B cell (primary cell): ENCODE data around the gene CIBAR2. TPM values are rescaled to one million over a fixed set of nuclear protein-coding genes. Genes with fewer than 3 reads are reported as not detected.

Experiments
- ATAC-seq: fragments of 200-7000 bp; cut with Tn5 transposase; one replicate; pipeline ENCODE4 v1.10.0; 2021; ENCODE audit warnings: low read depth, mild to moderate bottlenecking, moderate number of reproducible peaks, moderate library complexity
- CTCF ChIA-PET: fragments of 350-600 bp; sonication (Branson Sonifier 250); formaldehyde crosslinking; loops from one replicate; lab custom pipeline; 2021; ENCODE audit warnings: antibody characterized with exemption, inconsistent platforms; lab: Charles Lee
- POLR2A ChIA-PET: fragments of 350-600 bp; sonication (Branson Sonifier 250); formaldehyde crosslinking; loops from one replicate; lab custom pipeline; 2021; ENCODE audit warnings: antibody characterized with exemption; lab: Charles Lee
- DNase-seq: peaks from one replicate; pipeline ENCODE4 v3.0.0; 2013
- H2AFZ ChIP-seq: 2 replicates; pipeline ENCODE4 v1.6.1; 2012; ENCODE audit warnings: mild to moderate bottlenecking, low read depth, low read length; ENCODE audit not compliant: insufficient read depth, poor library complexity, severe bottlenecking
- H3K27ac ChIP-seq, 2 donors: 1 replicate in 1 of 2; 2 replicates in 1 of 2; pipeline ENCODE4 v1.5.1; 2012 to 2013; ENCODE audit warnings: low read length in 2 of 2, mild to moderate bottlenecking in 2 of 2, moderate library complexity in 1 of 2
- H3K27me3 ChIP-seq, 4 experiments: fragments of 200-600 bp in 1 of 4; sonication (generic) in 1 of 4; replicated peaks in 1 of 4; 1 replicate in 2 of 4; 2 replicates in 2 of 4; pipeline versions ENCODE4 v1.6.1 to v1.7.0; 2013 to 2016; ENCODE audit warnings: low read length in 3 of 4, mild to moderate bottlenecking in 2 of 4, mixed read lengths in 1 of 4, moderate library complexity in 1 of 4; ENCODE audit not compliant: insufficient read depth in 4 of 4, control insufficient read depth in 3 of 4; ENCODE audit errors: control extremely low read depth in 1 of 4
- H3K36me3 ChIP-seq, 2 experiments: replicated peaks in 1 of 2; 1 replicate in 1 of 2; 2 replicates in 1 of 2; pipeline versions ENCODE4 v1.6.1 to v1.7.1; 2013; ENCODE audit warnings: low read length in 1 of 2; ENCODE audit not compliant: insufficient read depth in 2 of 2, control insufficient read depth in 1 of 2; ENCODE audit errors: control extremely low read depth in 1 of 2, extremely low read depth in 1 of 2
- H3K4me1 ChIP-seq, 2 donors: fragments of 200-600 bp in 1 of 2; sonication (generic) in 1 of 2; 1 replicate in 1 of 2; 2 replicates in 1 of 2; pipeline versions ENCODE4 v1.5.1 to v1.6.1; 2013 to 2017; ENCODE audit warnings: low read length in 2 of 2; ENCODE audit not compliant: control insufficient read depth in 2 of 2, insufficient read depth in 2 of 2
- H3K4me2 ChIP-seq: replicated peaks from 2 replicates; pipeline ENCODE3; 2012; ENCODE audit warnings: mild to moderate bottlenecking, low read depth, low read length; ENCODE audit not compliant: poor library complexity, severe bottlenecking
- H3K4me3 ChIP-seq, 5 experiments: fragments of 200-600 bp in 1 of 5; sonication (generic) in 1 of 5; 1 replicate in 3 of 5; 2 replicates in 2 of 5; pipeline versions ENCODE4 v1.5.1 to v1.7.0; 2011 to 2016; ENCODE audit warnings: low read length in 4 of 5, mild to moderate bottlenecking in 4 of 5, low read depth in 2 of 5, control low read depth in 1 of 5, moderate library complexity in 1 of 5; ENCODE audit not compliant: insufficient read depth in 1 of 5; ENCODE audit errors: control extremely low read depth in 1 of 5, extremely low read depth in 1 of 5
- H3K79me2 ChIP-seq: fragments of 200-600 bp; sonication (generic); one replicate; pipeline ENCODE4 v1.6.0; 2016; ENCODE audit warnings: low read length; ENCODE audit not compliant: control insufficient read depth, insufficient read depth
- H3K9ac ChIP-seq: fragments of 200-600 bp; sonication (generic); 2 replicates; pipeline ENCODE4 v1.6.1; 2017; ENCODE audit warnings: mild to moderate bottlenecking, low read length, moderate library complexity
- H3K9me3 ChIP-seq, 3 donors: one replicate each; pipeline versions ENCODE4 v1.6.1 to v1.7.1; 2013; ENCODE audit warnings: low read length in 2 of 3; ENCODE audit not compliant: control insufficient read depth in 2 of 3, insufficient read depth in 1 of 3; ENCODE audit errors: control extremely low read depth in 1 of 3
- H4K20me1 ChIP-seq: 2 replicates; pipeline ENCODE4 v1.6.0; 2012; ENCODE audit warnings: mild to moderate bottlenecking, low read length; ENCODE audit not compliant: insufficient read depth, control insufficient read depth, poor library complexity, severe bottlenecking
- H3K27ac Mint-ChIP-seq: one replicate; pipeline ENCODE4 v1.8.0; 2021; ENCODE audit warnings: mixed read lengths
- H3K27me3 Mint-ChIP-seq: one replicate; pipeline ENCODE4 v1.8.0; 2021; ENCODE audit warnings: mixed read lengths
- H3K4me1 Mint-ChIP-seq: one replicate; pipeline ENCODE4 v1.8.0; 2021; ENCODE audit warnings: mixed read lengths
- H3K4me3 Mint-ChIP-seq: one replicate; pipeline ENCODE4 v1.8.0; 2021; ENCODE audit warnings: mixed read lengths
- H3K9me3 Mint-ChIP-seq: one replicate; pipeline ENCODE4 v1.8.0; 2022; ENCODE audit warnings: mixed read lengths; ENCODE audit not compliant: insufficient read depth
- EZH2 ChIP-seq: IDR thresholded peaks from 2 replicates; pipeline ENCODE4 v1.6.1; 2012; ENCODE audit warnings: borderline replicate concordance, low read depth, mild to moderate bottlenecking, moderate library complexity, low read length; ENCODE audit not compliant: insufficient read depth, poor library complexity, severe bottlenecking
- WGBS: methylation state at CpG from one replicate; pipeline ENCODE4 v1.1.5; 2013; ENCODE audit warnings: missing lambda C conversion rate; ENCODE audit not compliant: insufficient coverage; 5-methylcytosine and 5-hydroxymethylcytosine counted together
- intact Hi-C: fragments of 100-400 bp; cut with micrococcal nuclease; formaldehyde crosslinking; loops from one replicate; pipeline ENCODE4 v1.10.0; 2022
- polyA plus RNA-seq: library from polyadenylated mRNA; depleted of rRNA; stranded (reverse); fragments of >200 nt; gene quantifications from 2 replicates; pipeline ENCODE4 v1.2.3, GENCODE V29; 2012
- total RNA-seq, 2 donors: library from RNA; stranded (reverse); fragments of 120-200 nt in 1 of 2; gene quantifications; 1 replicate in 1 of 2; 2 replicates in 1 of 2; pipeline versions ENCODE4 v1.2.3 to v1.2.4, GENCODE V29; 2013 to 2022
- TF ChIP-seq, protein P1 (sequence below): fragments of 200-600 bp; IDR thresholded peaks from one replicate; pipeline ENCODE4 v1.8.0; 2022; ENCODE audit warnings: antibody characterized with exemption, mild to moderate bottlenecking

Gene CIBAR2
- total and polyA plus RNA-seq, 2 donors (not counting 1 experiment from before 2014, with no cell fraction given), result not detected

DNA sequence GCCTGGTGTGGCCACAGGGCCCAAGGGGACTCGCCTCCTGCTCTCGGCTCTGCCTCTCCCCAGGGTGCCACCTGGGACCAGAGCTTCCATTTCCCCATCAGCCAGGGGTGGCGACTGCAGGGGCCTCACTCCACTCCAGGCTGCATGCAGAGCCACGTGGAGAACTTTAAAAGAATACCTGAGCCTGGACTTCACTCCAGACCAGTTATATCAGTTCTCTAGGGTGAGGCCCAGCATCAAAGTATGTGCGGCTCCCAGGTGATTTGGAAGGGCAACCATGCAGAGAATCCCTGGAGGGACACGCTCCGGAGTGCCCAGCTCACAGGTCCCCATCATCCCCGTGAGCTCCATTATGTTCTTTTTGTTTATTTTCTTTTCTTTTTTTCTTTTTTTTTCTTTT is 44.8 kb downstream of the CIBAR2 start:
- Histone ChIP-seq H3K9ac (no peak overlapping the region), H3K9me3 (no peaks in the 10 kb centered on the region), H4K20me1 (no peaks in the 10 kb centered on the region), H3K36me3 (no peaks in the 10 kb centered on the region), H2AFZ (no peak overlapping the region), H3K4me1 (no peaks in the 10 kb centered on the region), H3K4me3 (no peak overlapping the region), H3K4me2 (no peak overlapping the region), H3K27me3 (no peaks in the 10 kb centered on the region), H3K79me2 (no peaks in the 10 kb centered on the region), H3K27ac (no peak overlapping the region)
- ATAC-seq (no peak), DNase-seq (no peak)
- TF ChIP-seq EZH2, result no peak
- TF ChIP-seq, protein P1, sequence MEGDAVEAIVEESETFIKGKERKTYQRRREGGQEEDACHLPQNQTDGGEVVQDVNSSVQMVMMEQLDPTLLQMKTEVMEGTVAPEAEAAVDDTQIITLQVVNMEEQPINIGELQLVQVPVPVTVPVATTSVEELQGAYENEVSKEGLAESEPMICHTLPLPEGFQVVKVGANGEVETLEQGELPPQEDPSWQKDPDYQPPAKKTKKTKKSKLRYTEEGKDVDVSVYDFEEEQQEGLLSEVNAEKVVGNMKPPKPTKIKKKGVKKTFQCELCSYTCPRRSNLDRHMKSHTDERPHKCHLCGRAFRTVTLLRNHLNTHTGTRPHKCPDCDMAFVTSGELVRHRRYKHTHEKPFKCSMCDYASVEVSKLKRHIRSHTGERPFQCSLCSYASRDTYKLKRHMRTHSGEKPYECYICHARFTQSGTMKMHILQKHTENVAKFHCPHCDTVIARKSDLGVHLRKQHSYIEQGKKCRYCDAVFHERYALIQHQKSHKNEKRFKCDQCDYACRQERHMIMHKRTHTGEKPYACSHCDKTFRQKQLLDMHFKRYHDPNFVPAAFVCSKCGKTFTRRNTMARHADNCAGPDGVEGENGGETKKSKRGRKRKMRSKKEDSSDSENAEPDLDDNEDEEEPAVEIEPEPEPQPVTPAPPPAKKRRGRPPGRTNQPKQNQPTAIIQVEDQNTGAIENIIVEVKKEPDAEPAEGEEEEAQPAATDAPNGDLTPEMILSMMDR, result no peak
- intact Hi-C loops, result no loop called here
- Mint-ChIP-seq H3K9me3 (no peaks in the 10 kb centered on the region), H3K27me3 (peaks cover 11% of the 10 kb centered on the region), H3K27ac (no peak overlapping the region), H3K4me1 (peaks cover 2% of the 10 kb centered on the region), H3K4me3 (no peak overlapping the region)
- CTCF ChIA-PET, result interaction anchor here (0.6 to 1.4 kb wide), 2 partner anchors 96 to 116 kb away, joined by 3 read pairs; no protein-coding TSS in a partner anchor
- POLR2A ChIA-PET, result no interaction called here
- WGBS, result 54% methylated on average over 5 of the region's 8 CpGs

DNA sequence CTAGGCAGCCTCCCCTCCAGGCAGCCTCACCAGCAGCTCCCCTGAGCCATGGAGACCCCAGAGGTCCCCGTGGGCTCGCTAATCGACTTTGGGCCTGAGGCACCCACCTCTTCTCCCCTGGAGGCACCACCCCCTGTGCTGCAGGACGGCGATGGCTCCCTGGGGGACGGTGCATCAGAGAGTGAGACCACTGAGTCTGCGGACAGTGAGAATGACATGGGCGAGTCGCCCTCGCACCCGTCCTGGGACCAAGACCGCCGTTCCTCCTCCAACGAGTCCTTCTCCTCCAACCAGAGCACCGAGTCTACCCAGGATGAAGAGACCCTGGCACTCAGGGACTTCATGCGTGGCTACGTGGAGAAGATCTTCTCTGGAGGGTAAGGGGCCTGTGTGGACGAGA is 45.2 kb downstream of the CIBAR2 start:
- ATAC-seq (no peak), DNase-seq (no peak)
- intact Hi-C loops, result no loop called here
- Mint-ChIP-seq H3K9me3 (no peaks in the 10 kb centered on the region), H3K4me1 (peaks cover 3% of the 10 kb centered on the region), H3K27ac (no peak overlapping the region), H3K27me3 (peaks cover 13% of the 10 kb centered on the region), H3K4me3 (no peak overlapping the region)
- Histone ChIP-seq H3K4me1 (peaks cover 0 to 2% of the 10 kb centered on the region in 2 donors), H3K4me3 (no peak overlapping the region), H2AFZ (no peak overlapping the region), H3K27me3 (no peaks in the 10 kb centered on the region), H3K36me3 (no peaks in the 10 kb centered on the region), H3K9ac (no peak overlapping the region), H3K9me3 (no peaks in the 10 kb centered on the region), H3K79me2 (no peaks in the 10 kb centered on the region), H3K4me2 (no peak overlapping the region), H3K27ac (no peak overlapping the region), H4K20me1 (no peaks in the 10 kb centered on the region)
- TF ChIP-seq EZH2, result no peak
- TF ChIP-seq, protein P1, result no peak
- 94% methylated on average over 15 of the region's 18 CpGs for WGBS
- ChIA-PET CTCF (interaction anchor here (1.4 kb wide), 1 partner anchor 116 kb away, joined by 3 read pairs; no protein-coding TSS in a partner anchor), POLR2A (no interaction called here)
